Dermis blood vessel endothelial cell (primary cell): ENCODE measurements around the gene TEAD4. TPM values are rescaled to one million over a fixed set of nuclear protein-coding genes. Genes with fewer than 3 reads are reported as not detected.
"Not testable (repeated sequence)": the region's sequence is repeated elsewhere in the genome, so short reads cannot be mapped to it uniquely, and the experiment has no call there.

ENCODE experiments used
- DNase-seq: peaks from one replicate; pipeline ENCODE4 v3.0.0; 2010
- total RNA-seq: library from RNA; depleted of rRNA; stranded (reverse); fragments of >200 nt; gene quantifications from 2 replicates; pipeline ENCODE4 v1.2.3, GENCODE V29; 2014

TEAD4 gene
- total RNA-seq, 1 donor from 2014 or later: 24.7 TPM

- no peak for DNase-seq
These were observed 95.2 kb downstream of the TEAD4 start for GRCh38 chr12:3054374-3054773.

- DNase-seq: no peak
These were observed 96.0 kb downstream of the TEAD4 start for GRCh38 chr12:3055026-3055703.

- DNase-seq: no peak
These were observed 96.7 kb downstream of the TEAD4 start for GRCh38 chr12:3055704-3056467.

GRCh38 chr12:3061059-3061458 is 101.9 kb downstream of the TEAD4 start:
- no peak for DNase-seq

- DNase-seq: no peak
These were observed 102.5 kb downstream of the TEAD4 start for GRCh38 chr12:3061501-3062215.

GRCh38 chr12:3065300-3065699 is 106.1 kb downstream of the TEAD4 start:
- no peak for DNase-seq

GRCh38 chr12:3065846-3066245 is 106.6 kb downstream of the TEAD4 start:
- DNase-seq: not testable (repeated sequence)

- DNase-seq: no peak
These were observed 110.5 kb downstream of the TEAD4 start for GRCh38 chr12:3069714-3070113.

- no peak for DNase-seq
These were observed 111.9 kb downstream of the TEAD4 start for GRCh38 chr12:3071107-3071506.

GRCh38 chr12:3071710-3072109 is 112.5 kb downstream of the TEAD4 start:
- no peak for DNase-seq

- peak; percentile 94 for DNase-seq
These were observed 114.4 kb downstream of the TEAD4 start for GRCh38 chr12:3073438-3074250.

- DNase-seq: no peak
These were observed 116.1 kb downstream of the TEAD4 start for GRCh38 chr12:3075315-3075714.

GRCh38 chr12:3076730-3077571 is 117.8 kb downstream of the TEAD4 start, which contains the start of gene TSPAN9:
Gene TSPAN9 (plus strand): TSS chr12:3077379. CDS start chr12:3201194, 123,815 bp downstream.
- peak; percentile 63 for DNase-seq

GRCh38 chr12:3077572-3078081 is 118.4 kb downstream of the TEAD4 start:
- peak; percentile 28 for DNase-seq

- DNase-seq: peak; percentile 63
These were observed 119.1 kb downstream of the TEAD4 start for GRCh38 chr12:3078086-3078820.

GRCh38 chr12:3081091-3081490 is 121.9 kb downstream of the TEAD4 start:
- DNase-seq: no peak

- DNase-seq: no peak
These were observed 122.7 kb downstream of the TEAD4 start for GRCh38 chr12:3081886-3082285.

GRCh38 chr12:3083241-3083920 is 124.2 kb downstream of the TEAD4 start:
- no peak for DNase-seq

GRCh38 chr12:3083921-3084347 is 124.7 kb downstream of the TEAD4 start:
- peak; percentile 78 for DNase-seq

- DNase-seq: no peak
These were observed 125.5 kb downstream of the TEAD4 start for GRCh38 chr12:3084742-3085141.
